ENCODE data around the gene ATF6B.
A peak's percentile ranks its signal among the peaks of the same experiment; 100 is the strongest.

The ATF6B gene

GRCh38 chr6:32127717-32128592, at the start of gene ATF6B:
Gene ATF6B (minus strand): TSS chr6:32128246. CDS start chr6:32128207, 39 bp downstream.
- peak within 1 kb of the TSS; percentile 99 for H3K4me3 ChIP-seq (ENCODE audit: low read depth, low read length)
- peak; percentile 100 for DNase-seq (ENCODE audit: low read depth)
- TF ChIP-seq POLR2A (IDR thresholded peaks at IDR 0.05; ENCODE audit: extremely low read depth, insufficient read length) (peak; percentile 70), CTCF (IDR thresholded peaks at IDR 0.05; ENCODE audit: low read depth, low read length) (no peak), MAX (IDR thresholded peaks at IDR 0.05; ENCODE audit: low read depth, low read length) (peak; percentile 90), MYC (IDR thresholded peaks at IDR 0.05; ENCODE audit: low read depth, low read length) (0 out of 2 replicates have a peak, but pooled peaks have one; percentile 21)

GRCh38 chr6:32177183-32177787, 49.2 kb upstream of the ATF6B start:
- DNase-seq (ENCODE audit: low read depth), result peak; percentile 69
- H3K4me3 ChIP-seq (ENCODE audit: low read depth, low read length), result peak overlapping the region; percentile 96
- no peak for TF ChIP-seq CTCF (IDR thresholded peaks at IDR 0.05; ENCODE audit: low read depth, low read length)
- no peak for TF ChIP-seq MAX (IDR thresholded peaks at IDR 0.05; ENCODE audit: low read depth, low read length)
- no peak for TF ChIP-seq MYC (IDR thresholded peaks at IDR 0.05; ENCODE audit: low read depth, low read length)
- no peak for TF ChIP-seq POLR2A (IDR thresholded peaks at IDR 0.05; ENCODE audit: extremely low read depth, insufficient read length)

GRCh38 chr6:32176476-32177182, 48.6 kb upstream of the ATF6B start:
- no peak for DNase-seq (ENCODE audit: low read depth)
- peak overlapping the region; percentile 96 for H3K4me3 ChIP-seq (ENCODE audit: low read depth, low read length)
- no peak for TF ChIP-seq MYC (IDR thresholded peaks at IDR 0.05; ENCODE audit: low read depth, low read length)
- TF ChIP-seq POLR2A (IDR thresholded peaks at IDR 0.05; ENCODE audit: extremely low read depth, insufficient read length), result no peak
- no peak for TF ChIP-seq MAX (IDR thresholded peaks at IDR 0.05; ENCODE audit: low read depth, low read length)
- TF ChIP-seq CTCF (IDR thresholded peaks at IDR 0.05; ENCODE audit: low read depth, low read length), result no peak

GRCh38 chr6:32175711-32176475, 47.8 kb upstream of the ATF6B start, which contains the start of gene AGPAT1:
Gene AGPAT1 (minus strand): TSS chr6:32176084. CDS start chr6:32171496, 4,588 bp downstream.
- DNase-seq (ENCODE audit: low read depth), result peak; percentile 98
- TF ChIP-seq POLR2A (IDR thresholded peaks at IDR 0.05; ENCODE audit: extremely low read depth, insufficient read length) (peak; percentile 43), CTCF (IDR thresholded peaks at IDR 0.05; ENCODE audit: low read depth, low read length) (no peak)
- peak within 1 kb of the TSS; percentile 96 for H3K4me3 ChIP-seq (ENCODE audit: low read depth, low read length)

- no peak for DNase-seq (ENCODE audit: low read depth)
- H3K4me3 ChIP-seq (ENCODE audit: low read depth, low read length), result peak overlapping the region; percentile 96
- TF ChIP-seq CTCF (IDR thresholded peaks at IDR 0.05; ENCODE audit: low read depth, low read length) (no peak), POLR2A (IDR thresholded peaks at IDR 0.05; ENCODE audit: extremely low read depth, insufficient read length) (no peak), MAX (IDR thresholded peaks at IDR 0.05; ENCODE audit: low read depth, low read length) (no peak), MYC (IDR thresholded peaks at IDR 0.05; ENCODE audit: low read depth, low read length) (no peak)
Measured at GRCh38 chr6:32175322-32175710, 47.3 kb upstream of the ATF6B start.
